ENCODE results near the gene ANKRD34C. TPM values are rescaled to one million over a fixed set of nuclear protein-coding genes. Genes with fewer than 3 reads are reported as not detected.

ANKRD34C gene
- total RNA-seq, 1 donor from 2014 or later: not detected

Other genes starting within 250 kb of the ANKRD34C start
- 0.16 and 0.17 TPM in 2 replicates for gene RASGRF1, start 191.9 kb upstream of the ANKRD34C start, total RNA-seq
- gene TMED3, start 28.4 kb downstream of the ANKRD34C start, total RNA-seq: 49.3 and 53.8 TPM in 2 replicates
- gene MINAR1, start 149.6 kb downstream of the ANKRD34C start, total RNA-seq: 1.8 and 1.9 TPM in 2 replicates

All from progenitor cell of endocrine pancreas (in vitro differentiated cells).